Hepatocyte (in vitro differentiated cells): ENCODE data around the gene SERGEF. TPM values are rescaled to one million over a fixed set of nuclear protein-coding genes. Genes with fewer than 3 reads are reported as not detected.
A peak's percentile ranks its signal among the peaks of the same experiment; 100 is the strongest.

ENCODE experiments used
- DNase-seq: peaks from one replicate; pipeline ENCODE4 v3.0.0-alpha.2; 2016; ENCODE audit warnings: low spot score
- H2AFZ ChIP-seq: fragments of 200-600 bp; sonication (generic); 2 replicates; pipeline ENCODE4 v1.6.0; 2016; ENCODE audit warnings: antibody characterized with exemption, mild to moderate bottlenecking
- H3K27ac ChIP-seq: fragments of 200-600 bp; sonication (generic); 2 replicates; pipeline ENCODE4 v1.5.1; 2016; ENCODE audit warnings: mild to moderate bottlenecking
- H3K27me3 ChIP-seq: fragments of 200-600 bp; sonication (generic); 2 replicates; pipeline ENCODE4 v1.6.1; 2016
- H3K36me3 ChIP-seq: fragments of 200-600 bp; sonication (generic); replicated peaks from 2 replicates; pipeline ENCODE4 v1.5.1; 2016; ENCODE audit warnings: low read depth; ENCODE audit not compliant: insufficient read depth
- H3K4me1 ChIP-seq: fragments of 200-600 bp; sonication (generic); 2 replicates; pipeline ENCODE4 v1.5.1; 2016; ENCODE audit warnings: mild to moderate bottlenecking, moderate library complexity; ENCODE audit not compliant: insufficient read depth
- H3K4me2 ChIP-seq: fragments of 200-600 bp; sonication (generic); 2 replicates; pipeline ENCODE4 v1.6.0; 2016
- H3K4me3 ChIP-seq: fragments of 200-600 bp; sonication (generic); 2 replicates; pipeline ENCODE4 v1.5.1; 2016; ENCODE audit warnings: mild to moderate bottlenecking
- H3K79me2 ChIP-seq: fragments of 200-600 bp; sonication (generic); 2 replicates; pipeline ENCODE4 v1.6.0; 2017; ENCODE audit warnings: mild to moderate bottlenecking
- H3K9me2 ChIP-seq: fragments of 200-600 bp; sonication (generic); replicated peaks from 2 replicates; pipeline ENCODE4 v1.6.0; 2017; ENCODE audit warnings: mild to moderate bottlenecking; ENCODE audit not compliant: insufficient read depth
- H3K9me3 ChIP-seq: fragments of 200-600 bp; sonication (generic); 2 replicates; pipeline ENCODE4 v1.5.1; 2016; ENCODE audit warnings: low read depth, mild to moderate bottlenecking
- H4K20me1 ChIP-seq: fragments of 200-600 bp; sonication (generic); 2 replicates; pipeline ENCODE4 v1.6.0; 2016; ENCODE audit warnings: mild to moderate bottlenecking; ENCODE audit not compliant: insufficient read depth, poor library complexity, severe bottlenecking
- CTCF ChIP-seq: fragments of 200-600 bp; sonication (generic); IDR thresholded peaks from 2 replicates; pipeline ENCODE4 v1.5.1; 2016; ENCODE audit warnings: antibody characterized with exemption, mild to moderate bottlenecking; ENCODE audit not compliant: poor library complexity
- EZH2 ChIP-seq: fragments of 200-600 bp; sonication (generic); IDR thresholded peaks from 2 replicates; pipeline ENCODE4 v1.6.1; 2016; ENCODE audit warnings: antibody characterized with exemption, mild to moderate bottlenecking, borderline replicate concordance
- EZH2phosphoT487 ChIP-seq: fragments of 200-600 bp; sonication (generic); IDR thresholded peaks from one replicate; pipeline ENCODE4 v1.6.1; 2018; ENCODE audit warnings: antibody characterized with exemption, mild to moderate bottlenecking, low read depth, moderate library complexity; ENCODE audit not compliant: unreplicated experiment, severe bottlenecking
- WGBS: methylation state at CpG from one replicate; pipeline ENCODE4 v1.1.6; 2016; ENCODE audit warnings: low lambda C conversion rate; ENCODE audit errors: missing lambda C conversion rate; 5-methylcytosine and 5-hydroxymethylcytosine counted together
- polyA plus RNA-seq: library from polyadenylated mRNA; unstranded; fragments of >200 nt; fragmentation: Nextera tagmentation; extraction: Ambion mirVana; gene quantifications from 2 replicates; pipeline ENCODE4 v1.2.1, GENCODE V29; 2016
- total RNA-seq: library from RNA; depleted of rRNA; stranded (reverse); fragments of >200 nt; gene quantifications from 2 replicates; pipeline ENCODE4 v1.2.3, GENCODE V29; 2014

Gene SERGEF
- total and polyA plus RNA-seq, 2 experiments from 2014 or later, result 21.7 to 28.7 TPM

- no peak overlapping the region for H3K27ac ChIP-seq
- no peaks in the 10 kb centered on the region for H3K4me1 ChIP-seq
- no peaks in the 10 kb centered on the region for H3K9me2 ChIP-seq
- H4K20me1 ChIP-seq, result no peaks in the 10 kb centered on the region
- H3K4me3 ChIP-seq, result no peak overlapping the region
- no peaks in the 10 kb centered on the region for H3K79me2 ChIP-seq
- TF ChIP-seq EZH2, result no peak
- TF ChIP-seq CTCF, result peak; percentile 48
- TF ChIP-seq EZH2phosphoT487, result no peak
- H3K27me3 ChIP-seq, result no peaks in the 10 kb centered on the region
- peak; percentile 66 for DNase-seq
- H2AFZ ChIP-seq, result no peak overlapping the region
- H3K4me2 ChIP-seq, result no peak overlapping the region
- H3K9me3 ChIP-seq, result no peaks in the 10 kb centered on the region
- 58% methylated on average over 23 of the region's 23 CpGs for WGBS
- H3K36me3 ChIP-seq, result no peaks in the 10 kb centered on the region
Measured at GRCh38 chr11:17760102-17761029, 252.5 kb downstream of the SERGEF start.

DNA sequence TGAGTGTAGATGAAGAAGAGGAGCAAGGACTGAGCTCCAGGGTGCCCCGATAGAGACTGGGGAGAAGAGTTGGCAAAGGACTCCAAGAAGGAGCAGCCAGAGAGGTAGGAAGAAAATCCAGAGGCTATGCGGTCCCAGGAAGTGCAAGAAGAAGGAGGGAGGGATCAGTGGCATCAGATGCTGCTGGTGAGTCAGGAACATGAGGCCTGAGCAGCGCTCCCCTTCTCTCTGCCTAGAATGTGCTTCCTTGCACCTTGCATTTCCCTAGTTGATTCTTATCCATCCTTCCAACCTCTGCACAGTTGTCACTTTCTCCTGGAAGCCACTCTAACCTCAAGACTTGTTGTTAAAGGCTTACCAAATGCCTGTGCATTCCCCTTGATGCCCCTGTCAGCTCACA, 257.0 kb downstream of the SERGEF start:
- Histone ChIP-seq H3K79me2 (no peaks in the 10 kb centered on the region), H3K36me3 (no peaks in the 10 kb centered on the region), H3K4me1 (no peaks in the 10 kb centered on the region), H3K27ac (no peak overlapping the region), H3K9me3 (no peaks in the 10 kb centered on the region), H3K4me2 (no peak overlapping the region), H3K4me3 (no peak overlapping the region), H4K20me1 (no peaks in the 10 kb centered on the region), H3K9me2 (no peaks in the 10 kb centered on the region), H3K27me3 (no peaks in the 10 kb centered on the region), H2AFZ (no peak overlapping the region)
- TF ChIP-seq CTCF (no peak), EZH2 (no peak), EZH2phosphoT487 (no peak)
- 94% methylated on average over 3 of the region's 3 CpGs for WGBS
- DNase-seq, result no peak

- Histone ChIP-seq H3K27ac (no peak overlapping the region), H3K9me2 (no peaks in the 10 kb centered on the region), H3K4me1 (no peaks in the 10 kb centered on the region), H3K79me2 (no peaks in the 10 kb centered on the region), H4K20me1 (no peaks in the 10 kb centered on the region), H3K4me2 (no peak overlapping the region), H3K27me3 (no peaks in the 10 kb centered on the region), H3K36me3 (no peaks in the 10 kb centered on the region), H3K9me3 (no peaks in the 10 kb centered on the region), H2AFZ (no peak overlapping the region), H3K4me3 (no peak overlapping the region)
- 84% methylated on average over 10 of the region's 10 CpGs for WGBS
- no peak for DNase-seq
- TF ChIP-seq EZH2 (no peak), EZH2phosphoT487 (no peak), CTCF (no peak)
Measured at GRCh38 chr11:17753641-17754040, 259.2 kb downstream of the SERGEF start.
